Measurements from ENCODE around the gene PRSS8. TPM values are rescaled to one million over a fixed set of nuclear protein-coding genes. Genes with fewer than 3 reads are reported as not detected.
A peak's percentile ranks its signal among the peaks of the same experiment; 100 is the strongest.

The PRSS8 gene
- total RNA-seq, 4 donors from 2014 or later = 42.1 to 89.9 (median 72.8) TPM

DNA sequence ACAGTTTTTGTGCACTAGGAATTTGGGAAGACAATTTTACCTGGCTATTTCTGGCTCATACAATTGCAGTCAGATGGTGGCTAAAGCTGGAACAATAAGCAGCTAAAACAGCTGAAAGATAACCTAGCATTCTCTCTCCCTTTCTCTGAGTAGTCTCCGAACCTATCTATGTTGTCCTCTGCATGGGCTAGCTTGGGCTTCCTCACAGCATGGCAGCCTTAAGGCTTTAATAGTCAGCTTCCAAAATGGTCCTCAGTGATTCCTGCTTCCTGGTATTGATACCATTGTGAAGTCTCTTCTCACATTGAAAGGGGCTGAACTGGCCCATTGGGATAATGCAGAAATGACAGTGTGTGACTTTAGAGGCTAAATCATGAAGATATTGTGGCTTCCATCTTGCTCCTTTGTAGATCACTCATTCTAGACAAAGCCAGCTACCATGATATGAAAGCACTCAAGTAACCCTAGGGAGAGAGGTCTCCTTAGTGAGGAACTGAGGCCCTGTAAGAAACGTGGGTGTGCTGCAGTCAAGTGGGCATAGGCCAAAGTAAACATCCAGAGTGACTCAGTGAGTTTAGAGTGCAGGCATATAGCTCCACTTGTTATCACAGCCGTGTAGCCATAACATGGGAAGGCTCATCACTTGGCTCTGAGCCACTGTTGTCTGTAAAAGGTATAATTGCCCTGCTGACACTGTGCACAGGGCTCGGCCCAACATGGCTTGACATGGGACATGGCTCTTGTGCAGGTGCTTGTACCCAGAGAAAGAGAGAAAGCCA is 35.5 kb downstream of the PRSS8 start:
- no peaks in the 10 kb centered on the region for H3K9me3 ChIP-seq
- no peaks in the 10 kb centered on the region for H3K4me1 ChIP-seq
- TF ChIP-seq POLR2A (IDR thresholded peaks at IDR 0.05) = no peak
- no peak for TF ChIP-seq CTCF (IDR thresholded peaks at IDR 0.05)
- intact Hi-C loops (cut with DNase I) = loop anchor here (10.0 kb wide), 1 partner anchor 75 kb away; no protein-coding TSS in a partner anchor
- no peak overlapping the region for H3K27ac ChIP-seq
- H3K27me3 ChIP-seq = no peaks in the 10 kb centered on the region
- no peak for DNase-seq
- no peaks in the 10 kb centered on the region for H3K36me3 ChIP-seq
- WGBS, 2 donors = 33 to 56% methylated on average over 3 to 4 of the region's 4 CpGs
- no peak overlapping the region for H3K4me3 ChIP-seq (replicated peaks in 1 of 3)

DNA sequence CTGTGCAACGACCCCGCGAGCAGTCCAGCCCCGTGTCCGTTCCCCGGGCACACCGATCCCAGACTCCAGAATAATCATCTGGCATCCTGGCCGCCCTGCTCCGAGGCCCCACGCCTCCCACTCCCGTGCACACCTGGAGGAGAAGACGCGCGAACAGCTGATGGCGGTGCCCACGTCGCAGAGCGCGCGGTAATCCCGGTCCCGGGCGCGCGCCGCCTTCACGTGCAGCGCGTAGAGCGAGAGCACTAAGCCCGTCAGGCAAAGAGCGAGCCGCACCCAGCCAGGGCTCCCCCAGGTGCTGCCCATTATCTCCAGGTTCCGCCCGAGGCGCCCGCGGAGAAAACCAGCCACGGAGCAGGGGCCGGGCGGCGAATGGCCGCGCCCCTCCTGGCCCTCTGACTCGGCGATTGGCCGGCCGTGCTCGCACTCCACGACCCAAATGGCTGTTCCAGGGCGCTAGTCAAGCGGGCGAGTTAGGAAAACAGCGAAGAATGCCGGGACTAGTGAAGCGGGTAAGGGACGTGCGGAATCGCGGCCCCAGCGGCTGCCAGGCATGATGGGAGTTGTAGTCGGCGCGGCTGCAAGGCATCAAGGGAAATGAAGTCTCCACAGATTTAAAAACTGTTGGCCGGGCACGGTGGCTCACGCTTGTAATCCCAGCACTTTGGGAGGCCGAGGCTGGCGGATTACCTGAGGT is 41.0 kb downstream of the PRSS8 start, which contains the start of gene VKORC1:
Gene VKORC1 (minus strand): TSS at position 374 of the 697 bp plus-strand sequence. CDS start 68 bp downstream, at position 306.
- Histone ChIP-seq H3K4me1 (peaks cover 9% of the 10 kb centered on the region in 2 donors), H3K27me3 (no peaks in the 10 kb centered on the region), H3K4me3 (replicated peaks in 1 of 3) (peak within 1 kb of the TSS; percentile 47 to 65 (median 58)), H3K27ac (peak within 1 kb of the TSS; percentile 51 to 81 (median 75)), H3K9me3 (no peaks in the 10 kb centered on the region), H3K36me3 (peaks cover 4 to 6% of the 10 kb centered on the region in 2 donors)
- intact Hi-C loops (cut with DNase I) = loop anchor here (10.0 kb wide), 1 partner anchor 80 kb away; no protein-coding TSS in a partner anchor
- DNase-seq = peak; percentile 96 to 97
- 0% methylated on average over 19 to 42 of the region's 69 CpGs for WGBS, 2 donors
- TF ChIP-seq CTCF (IDR thresholded peaks at IDR 0.05) (no peak), POLR2A (IDR thresholded peaks at IDR 0.05) (peak in 1 of 2 donors; percentile 80)

DNA sequence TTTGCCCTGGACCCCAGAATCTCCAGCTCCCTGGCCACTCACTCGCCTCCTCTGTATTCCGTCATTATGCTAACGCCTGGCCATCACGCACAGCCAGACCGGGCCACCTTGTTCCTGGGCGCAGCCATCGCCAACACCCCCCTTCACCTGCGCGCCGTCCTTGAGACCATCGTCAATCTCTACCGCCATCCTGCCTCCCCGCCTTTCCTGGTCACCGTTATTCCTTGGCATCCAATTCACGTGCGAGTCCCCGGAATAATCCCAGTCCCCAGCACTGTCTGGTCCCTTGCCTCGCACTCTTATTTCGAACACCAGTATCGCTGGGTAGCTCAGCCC is 41.5 kb downstream of the PRSS8 start:
- intact Hi-C loops (cut with DNase I) = loop anchor here (10.0 kb wide), 1 partner anchor 81 kb away; no protein-coding TSS in a partner anchor
- no peaks in the 10 kb centered on the region for H3K9me3 ChIP-seq
- peak overlapping the region; percentile 51 to 81 (median 75) for H3K27ac ChIP-seq
- TF ChIP-seq POLR2A (IDR thresholded peaks at IDR 0.05) (no peak), CTCF (IDR thresholded peaks at IDR 0.05) (no peak)
- peak overlapping the region; percentile 47 to 65 (median 58) for H3K4me3 ChIP-seq (replicated peaks in 1 of 3)
- no peaks in the 10 kb centered on the region for H3K27me3 ChIP-seq
- peaks cover 9% of the 10 kb centered on the region in 2 donors for H3K4me1 ChIP-seq
- peaks cover 4 to 6% of the 10 kb centered on the region in 2 donors for H3K36me3 ChIP-seq
- 0 to 2% methylated on average over 20 of the region's 20 CpGs for WGBS, 2 donors
- DNase-seq = peak; percentile 25 to 33

GRCh38 chr16:31093132-31093703 is 42.3 kb downstream of the PRSS8 start:
- intact Hi-C loops (cut with DNase I) = loop anchor here (10.0 kb wide), 1 partner anchor 82 kb away; no protein-coding TSS in a partner anchor
- DNase-seq = no peak
- Histone ChIP-seq H3K36me3 (peaks cover 4 to 6% of the 10 kb centered on the region in 2 donors), H3K9me3 (no peaks in the 10 kb centered on the region), H3K4me1 (peaks cover 9% of the 10 kb centered on the region in 2 donors), H3K27ac (no peak overlapping the region), H3K27me3 (no peaks in the 10 kb centered on the region), H3K4me3 (replicated peaks in 1 of 3) (no peak overlapping the region)
- WGBS, 2 donors = 48 to 53% methylated on average over 14 to 16 of the region's 17 CpGs
- TF ChIP-seq POLR2A (IDR thresholded peaks at IDR 0.05) = no peak
- TF ChIP-seq CTCF (IDR thresholded peaks at IDR 0.05) = no peak

Data from thyroid gland (tissue), 4 donors.